Karpas-422 (cell line): ENCODE results near the gene RIMBP2. TPM values are rescaled to one million over a fixed set of nuclear protein-coding genes. Genes with fewer than 3 reads are reported as not detected.

Experiments used
- DNase-seq: peaks from one replicate; pipeline ENCODE4 v3.0.0-alpha.2; 2015
- H2AFZ ChIP-seq: fragments of 200-600 bp; sonication (generic); 2 replicates; pipeline ENCODE4 v1.6.1; 2014; ENCODE audit warnings: antibody characterized with exemption, low read length, mixed read lengths
- H3K27ac ChIP-seq: fragments of 200-600 bp; sonication (generic); 2 replicates; pipeline ENCODE4 v1.5.1; 2014; ENCODE audit warnings: mild to moderate bottlenecking, low read length, moderate library complexity
- H3K27me3 ChIP-seq: fragments of 200-600 bp; sonication (generic); 2 replicates; pipeline ENCODE4 v1.6.1; 2014; ENCODE audit warnings: low read length, mixed read lengths
- H3K36me3 ChIP-seq: fragments of 200-600 bp; sonication (generic); 2 replicates; pipeline ENCODE4 v1.6.1; 2014; ENCODE audit warnings: low read length, mixed read lengths; ENCODE audit not compliant: insufficient read depth
- H3K4me1 ChIP-seq: fragments of 200-600 bp; sonication (generic); 2 replicates; pipeline ENCODE4 v1.6.1; 2014; ENCODE audit warnings: mild to moderate bottlenecking, low read length, mixed read lengths
- H3K4me2 ChIP-seq: fragments of 200-600 bp; sonication (generic); 2 replicates; pipeline ENCODE4 v1.6.1; 2014; ENCODE audit warnings: low read length, low read depth, mild to moderate bottlenecking; ENCODE audit not compliant: poor library complexity, severe bottlenecking
- H3K4me3 ChIP-seq: fragments of 200-600 bp; sonication (generic); 2 replicates; pipeline ENCODE4 v1.5.1; 2014; ENCODE audit warnings: mild to moderate bottlenecking, antibody characterized with exemption, low read length, mixed read lengths
- H3K79me2 ChIP-seq: fragments of 200-600 bp; sonication (generic); 2 replicates; pipeline ENCODE4 v1.6.1; 2014; ENCODE audit warnings: mild to moderate bottlenecking, low read length, mixed read lengths
- H3K9ac ChIP-seq: fragments of 200-600 bp; sonication (generic); 2 replicates; pipeline ENCODE4 v1.6.0; 2014; ENCODE audit warnings: low read length
- H3K9me2 ChIP-seq: fragments of 200-600 bp; sonication (generic), shearing (Covaris generic); replicated peaks from 2 replicates; pipeline ENCODE4 v1.6.0; 2014; ENCODE audit warnings: mild to moderate bottlenecking, low read length, moderate library complexity; ENCODE audit not compliant: insufficient read depth
- H3K9me3 ChIP-seq: fragments of 300-700, 200-600 bp; sonication (generic); 2 replicates; pipeline ENCODE4 v1.6.1; 2014; ENCODE audit warnings: low read length, mixed read lengths
- H4K20me1 ChIP-seq: fragments of 200-600 bp; sonication (generic); 2 replicates; pipeline ENCODE4 v1.6.1; 2014; ENCODE audit warnings: mild to moderate bottlenecking, antibody characterized with exemption, low read length, low read depth; ENCODE audit not compliant: insufficient read depth
- total RNA-seq: library from RNA; depleted of rRNA; stranded (reverse); fragments of >200 nt; shearing (Covaris generic); gene quantifications from 2 replicates; pipeline ENCODE4 v1.2.3, GENCODE V29; 2014; ENCODE audit warnings: low replicate concordance

RIMBP2 gene
- total RNA-seq, 1 experiment from 2014 or later: not detected

GRCh38 chr12:130440411-130441080, 275.6 kb downstream of the RIMBP2 start:
- Histone ChIP-seq H3K27me3 (no peaks in the 10 kb centered on the region), H3K9me2 (no peaks in the 10 kb centered on the region), H3K4me1 (no peaks in the 10 kb centered on the region), H3K9ac (no peak overlapping the region), H2AFZ (no peak overlapping the region), H3K4me2 (no peak overlapping the region), H3K4me3 (no peak overlapping the region), H3K79me2 (no peaks in the 10 kb centered on the region), H3K36me3 (no peaks in the 10 kb centered on the region), H3K27ac (no peak overlapping the region), H4K20me1 (no peaks in the 10 kb centered on the region), H3K9me3 (peaks cover 2% of the 10 kb centered on the region; the same call in 1 of the 2 replicates)
- DNase-seq: no peak

GRCh38 chr12:130439250-130439649, 276.8 kb downstream of the RIMBP2 start:
- H3K79me2 ChIP-seq: no peaks in the 10 kb centered on the region
- H3K36me3 ChIP-seq: no peaks in the 10 kb centered on the region
- no peak overlapping the region for H3K4me2 ChIP-seq
- no peaks in the 10 kb centered on the region for H3K9me2 ChIP-seq
- no peak overlapping the region for H3K9ac ChIP-seq
- H3K9me3 ChIP-seq: peaks cover 2% of the 10 kb centered on the region; the same call in 1 of the 2 replicates
- no peak overlapping the region for H2AFZ ChIP-seq
- no peak overlapping the region for H3K27ac ChIP-seq
- H3K4me1 ChIP-seq: no peaks in the 10 kb centered on the region
- no peak overlapping the region for H3K4me3 ChIP-seq
- no peaks in the 10 kb centered on the region for H4K20me1 ChIP-seq
- DNase-seq: no peak
- no peaks in the 10 kb centered on the region for H3K27me3 ChIP-seq

GRCh38 chr12:130438711-130439110, 277.4 kb downstream of the RIMBP2 start:
- H3K36me3 ChIP-seq: no peaks in the 10 kb centered on the region
- DNase-seq: no peak
- no peaks in the 10 kb centered on the region for H3K27me3 ChIP-seq
- no peaks in the 10 kb centered on the region for H3K79me2 ChIP-seq
- H3K4me2 ChIP-seq: no peak overlapping the region
- H3K4me1 ChIP-seq: no peaks in the 10 kb centered on the region
- no peak overlapping the region for H3K27ac ChIP-seq
- no peaks in the 10 kb centered on the region for H3K9me2 ChIP-seq
- H3K9me3 ChIP-seq: peaks cover 2% of the 10 kb centered on the region; the same call in 1 of the 2 replicates
- H3K4me3 ChIP-seq: no peak overlapping the region
- no peak overlapping the region for H2AFZ ChIP-seq
- H4K20me1 ChIP-seq: no peaks in the 10 kb centered on the region
- no peak overlapping the region for H3K9ac ChIP-seq

- Histone ChIP-seq H3K4me1 (no peaks in the 10 kb centered on the region), H2AFZ (no peak overlapping the region), H4K20me1 (no peaks in the 10 kb centered on the region), H3K27me3 (no peaks in the 10 kb centered on the region), H3K9ac (no peak overlapping the region), H3K4me3 (no peak overlapping the region), H3K9me2 (no peaks in the 10 kb centered on the region), H3K27ac (no peak overlapping the region), H3K4me2 (no peak overlapping the region), H3K79me2 (no peaks in the 10 kb centered on the region), H3K36me3 (no peaks in the 10 kb centered on the region), H3K9me3 (peaks cover 2% of the 10 kb centered on the region; the same call in 1 of the 2 replicates)
- DNase-seq: no peak
These were observed 277.9 kb downstream of the RIMBP2 start for GRCh38 chr12:130438243-130438620.

GRCh38 chr12:130437555-130438242, 278.4 kb downstream of the RIMBP2 start:
- no peaks in the 10 kb centered on the region for H3K36me3 ChIP-seq
- H3K4me2 ChIP-seq: no peak overlapping the region
- peaks cover 2% of the 10 kb centered on the region; the same call in 1 of the 2 replicates for H3K9me3 ChIP-seq
- H3K4me3 ChIP-seq: no peak overlapping the region
- no peak overlapping the region for H2AFZ ChIP-seq
- H3K4me1 ChIP-seq: no peaks in the 10 kb centered on the region
- no peaks in the 10 kb centered on the region for H3K9me2 ChIP-seq
- no peaks in the 10 kb centered on the region for H4K20me1 ChIP-seq
- H3K79me2 ChIP-seq: no peaks in the 10 kb centered on the region
- DNase-seq: no peak
- no peak overlapping the region for H3K27ac ChIP-seq
- no peak overlapping the region for H3K9ac ChIP-seq
- no peaks in the 10 kb centered on the region for H3K27me3 ChIP-seq

- Histone ChIP-seq H3K9me2 (no peaks in the 10 kb centered on the region), H3K27ac (no peak overlapping the region), H3K36me3 (no peaks in the 10 kb centered on the region), H3K79me2 (no peaks in the 10 kb centered on the region), H4K20me1 (no peaks in the 10 kb centered on the region), H3K27me3 (no peaks in the 10 kb centered on the region), H3K4me3 (no peak overlapping the region), H2AFZ (no peak overlapping the region), H3K9ac (no peak overlapping the region), H3K4me2 (no peak overlapping the region), H3K9me3 (peaks cover 2% of the 10 kb centered on the region; the same call in 1 of the 2 replicates), H3K4me1 (no peaks in the 10 kb centered on the region)
- no peak for DNase-seq
These were observed 279.2 kb downstream of the RIMBP2 start for GRCh38 chr12:130436741-130437501.

- Histone ChIP-seq H2AFZ (no peak overlapping the region), H3K4me2 (no peak overlapping the region), H3K4me3 (no peak overlapping the region), H3K27ac (no peak overlapping the region), H4K20me1 (no peaks in the 10 kb centered on the region), H3K79me2 (no peaks in the 10 kb centered on the region), H3K9ac (no peak overlapping the region), H3K27me3 (no peaks in the 10 kb centered on the region), H3K4me1 (no peaks in the 10 kb centered on the region), H3K9me2 (no peaks in the 10 kb centered on the region), H3K36me3 (no peaks in the 10 kb centered on the region), H3K9me3 (peaks cover 2% of the 10 kb centered on the region; the same call in 1 of the 2 replicates)
- no peak for DNase-seq
These were observed 280.3 kb downstream of the RIMBP2 start for GRCh38 chr12:130435826-130436225.

GRCh38 chr12:130435331-130435730, 280.8 kb downstream of the RIMBP2 start:
- no peaks in the 10 kb centered on the region; the same call in 1 of the 2 replicates for H3K9me3 ChIP-seq
- H3K27ac ChIP-seq: no peak overlapping the region
- H3K9ac ChIP-seq: no peak overlapping the region
- no peak overlapping the region for H2AFZ ChIP-seq
- H3K4me3 ChIP-seq: no peak overlapping the region
- H4K20me1 ChIP-seq: no peaks in the 10 kb centered on the region
- H3K79me2 ChIP-seq: no peaks in the 10 kb centered on the region
- DNase-seq: no peak
- no peaks in the 10 kb centered on the region for H3K4me1 ChIP-seq
- H3K36me3 ChIP-seq: no peaks in the 10 kb centered on the region
- H3K9me2 ChIP-seq: no peaks in the 10 kb centered on the region
- no peaks in the 10 kb centered on the region for H3K27me3 ChIP-seq
- no peak overlapping the region for H3K4me2 ChIP-seq
